Heart right ventricle (tissue), 16 donors: ENCODE results near the gene KCNA2. TPM values are rescaled to one million over a fixed set of nuclear protein-coding genes. Genes with fewer than 3 reads are reported as not detected.

ENCODE experiments used
- ATAC-seq, 8 donors: fragments of 200-7000 bp; cut with Tn5 transposase; one replicate each; pipeline ENCODE4 v1.9.1; 2020; ENCODE audit warnings: mild to moderate bottlenecking in 8 of 8, moderate library complexity in 8 of 8, moderate number of reproducible peaks in 1 of 8
- DNase-seq, 2 donors: peaks; one replicate each; pipeline ENCODE4 v3.0.0-alpha.2; 2020
- H3K27ac ChIP-seq, 10 donors: fragments of 200-600 bp; sonication (generic) in 2 of 10; one replicate each; pipeline versions ENCODE4 v1.5.0 to v1.8.0; 2020 to 2022; ENCODE audit warnings: mild to moderate bottlenecking in 3 of 10
- H3K27me3 ChIP-seq, 7 donors: fragments of 200-600 bp; one replicate each; pipeline ENCODE4 v1.8.0; 2021 to 2022; ENCODE audit warnings: mild to moderate bottlenecking in 2 of 7
- H3K36me3 ChIP-seq, 9 donors: fragments of 200-600 bp; sonication (generic) in 1 of 9; one replicate each; pipeline versions ENCODE4 v1.5.0 to v1.8.0; 2020 to 2022; ENCODE audit warnings: mild to moderate bottlenecking in 2 of 9
- H3K4me1 ChIP-seq, 9 donors: fragments of 200-600 bp; sonication (generic) in 1 of 9; one replicate each; pipeline versions ENCODE4 v1.5.0 to v1.8.0; 2020 to 2022; ENCODE audit warnings: mild to moderate bottlenecking in 4 of 9
- H3K4me3 ChIP-seq, 10 donors: fragments of 200-600 bp; sonication (generic) in 2 of 10; one replicate each; pipeline versions ENCODE4 v1.5.0 to v1.8.0; 2020 to 2022; ENCODE audit warnings: mild to moderate bottlenecking in 7 of 10, moderate library complexity in 2 of 10
- H3K9me3 ChIP-seq, 11 donors: fragments of 200-600 bp in 10 of 11; sonication (generic) in 2 of 11; one replicate each; pipeline versions ENCODE4 v1.5.0 to v1.8.0; 2013 to 2022; ENCODE audit warnings: mild to moderate bottlenecking in 2 of 11, control low read depth in 1 of 11, moderate library complexity in 1 of 11
- CTCF ChIP-seq, 9 donors: fragments of 200-600 bp; sonication (generic) in 2 of 9; IDR thresholded peaks; one replicate each; pipeline versions ENCODE4 v1.5.0 to v1.8.0; 2021 to 2022; ENCODE audit warnings: antibody characterized with exemption in 9 of 9, mild to moderate bottlenecking in 5 of 9, moderate library complexity in 1 of 9
- WGBS, 2 donors: extraction: QIAGEN DNeasy Blood & Tissue Kit; methylation state at CpG; one replicate each; pipeline ENCODE4 v1.1.7; 2013; ENCODE audit warnings: inconsistent platforms in 1 of 2; 5-methylcytosine and 5-hydroxymethylcytosine counted together
- intact Hi-C, 10 donors: fragments of 100-400 bp; cut with DNase I; formaldehyde crosslinking; loops; one replicate each; pipeline versions ENCODE4 v1.11.1 to v1.14.2; 2022
- polyA plus RNA-seq, 2 donors: library from polyadenylated mRNA; stranded (reverse); fragments of 200-250 nt; gene quantifications; one replicate each; pipeline ENCODE4 v1.2.3, GENCODE V29; 2013
- total RNA-seq, 10 donors: library from RNA; stranded (reverse); fragmentation: NEBNext Ultra II Directional in 3 of 10; extraction: Animal tissue kit (Norgen Biotek cat#: 25700) in 3 of 10; gene quantifications; one replicate each; pipeline versions ENCODE4 v1.2.1 to v1.2.4, GENCODE V29; 2021 to 2023
- donor health status: Arrhythmogenic right ventricular cardiomyopathy.
- donor health status: ischemic (EF 13 %, LVEDD 7.1; RV severe dilation, severe dysfunction).
- donor health status: healthy with polysubstance abuse.
- donor health status: DM: no; HTN: yes; CAD: no.
- donor health status: DM: no; HTN: no; CAD: no.
- donor health status: ischemic (EF 25% LVEDD 6.9; RV normal size, moderate dysfunction).
- donor health status: ischemic (EF 25% LVEDD 5.7; RV mildly dilated, moderate dysfunction).
- donor health status: healthy.
- donor health status: DM: yes; HTN: yes; CAD: no.
- donor health status: Ischemic cardiomyopathy.
- donor health status: ischemic (EF 35%, LVEDD 5.7; RV mildly dilated, moderate dysfunction).
- donor health status: nonischemic (EF 11% LVEDD 7.7; RV severe dilation, severe dysfunction).
- donor health status: DM: yes; HTN: yes; CAD: no.
- donor health status: PGD.
- donor health status: ischemic (EF 29% LVEDD 5.4; RV normal size, mild dysfunction).
- donor health status: nonischemic (EF 23%, LVEDD 6.1; RV moderate dilation, normal function).

KCNA2 gene
- total and polyA plus RNA-seq, 12 donors, result 0.04 to 1.6 (median 0.75) TPM

- no peak for ATAC-seq
- no peak overlapping the region for H3K27ac ChIP-seq
- intact Hi-C loops, result loop anchor here in 7 of 10 donors (5.0 to 10.0 kb wide), 5 partner anchors 53 to 226 kb away; no protein-coding TSS in a partner anchor
Observed at GRCh38 chr1:110559157-110559556, 47.0 kb downstream of the KCNA2 start.

GRCh38 chr1:110557481-110557880 is 48.7 kb downstream of the KCNA2 start:
- ATAC-seq (no peak), DNase-seq (no peak)
- 60 to 72% methylated on average over 3 of the region's 3 CpGs for WGBS, 2 donors
- Histone ChIP-seq H3K4me3 (no peak overlapping the region), H3K36me3 (no peaks in the 10 kb centered on the region), H3K9me3 (no peaks in the 10 kb centered on the region), H3K27ac (no peak overlapping the region), H3K4me1 (peaks cover 0 to 24% (median 12%) of the 10 kb centered on the region in 9 donors), H3K27me3 (peaks cover 0 to 54% (median 20%) of the 10 kb centered on the region in 7 donors)
- no peak for TF ChIP-seq CTCF (IDR thresholded peaks at IDR 0.05)
- intact Hi-C loops, result loop anchor here in 7 of 10 donors (5.0 to 10.0 kb wide), 5 partner anchors 55 to 227 kb away; no protein-coding TSS in a partner anchor

More at GRCh38 chr1:110559157-110559556, 47.0 kb downstream of the KCNA2 start:
- Histone ChIP-seq H3K27me3 (peaks cover 0 to 43% (median 17%) of the 10 kb centered on the region in 7 donors), H3K36me3 (no peaks in the 10 kb centered on the region), H3K9me3 (no peaks in the 10 kb centered on the region), H3K4me1 (peaks cover 0 to 24% (median 12%) of the 10 kb centered on the region in 9 donors), H3K4me3 (no peak overlapping the region)
- no peak for DNase-seq
- 62 to 66% methylated on average over 4 of the region's 4 CpGs for WGBS, 2 donors
- TF ChIP-seq CTCF (IDR thresholded peaks at IDR 0.05), result no peak

GRCh38 chr1:110556471-110556807 is 49.7 kb downstream of the KCNA2 start:
- DNase-seq (peak in 1 of 2 donors; percentile 23), ATAC-seq (peak in 6 of 8 donors; percentile 62 to 84 (median 70))
- Histone ChIP-seq H3K4me1 (peaks cover 0 to 24% (median 12%) of the 10 kb centered on the region in 9 donors), H3K27me3 (peaks cover 0 to 56% (median 30%) of the 10 kb centered on the region in 7 donors), H3K9me3 (no peaks in the 10 kb centered on the region), H3K27ac (peak overlapping the region in 2 of 10 donors; percentile 15 to 26), H3K36me3 (no peaks in the 10 kb centered on the region), H3K4me3 (no peak overlapping the region)
- WGBS, 2 donors, result 32 to 33% methylated on average over 5 of the region's 5 CpGs
- no peak for TF ChIP-seq CTCF (IDR thresholded peaks at IDR 0.05)
- intact Hi-C loops, result loop anchor here in 7 of 10 donors (5.0 to 10.0 kb wide), 5 partner anchors 56 to 228 kb away; no protein-coding TSS in a partner anchor

GRCh38 chr1:110555807-110556470 is 50.2 kb downstream of the KCNA2 start:
- Histone ChIP-seq H3K4me3 (peak overlapping the region in 9 of 10 donors; percentile 12 to 55 (median 52)), H3K9me3 (no peaks in the 10 kb centered on the region), H3K27ac (peak overlapping the region in 3 of 10 donors; percentile 2 to 56 (median 23)), H3K36me3 (no peaks in the 10 kb centered on the region), H3K4me1 (peaks cover 0 to 24% (median 12%) of the 10 kb centered on the region in 9 donors), H3K27me3 (peaks cover 0 to 61% (median 35%) of the 10 kb centered on the region in 7 donors)
- 39 to 41% methylated on average over 11 of the region's 11 CpGs for WGBS, 2 donors
- TF ChIP-seq CTCF (IDR thresholded peaks at IDR 0.05), result no peak
- peak; percentile 76 to 82 for DNase-seq
- intact Hi-C loops, result loop anchor here (1.0 to 10.0 kb wide), 8 partner anchors 56 to 229 kb away; no protein-coding TSS in a partner anchor
- ATAC-seq, result peak; percentile 75 to 91 (median 82)
